ENCODE measurements around the gene C12orf42. TPM values are rescaled to one million over a fixed set of nuclear protein-coding genes. Genes with fewer than 3 reads are reported as not detected.
"Not testable (repeated sequence)": the region's sequence is repeated elsewhere in the genome, so short reads cannot be mapped to it uniquely, and the experiment has no call there.

Gene C12orf42
- total RNA-seq, 1 donor from 2014 or later: not detected

- Histone ChIP-seq H3K36me3 (no peaks in the 10 kb centered on the region), H3K4me1 (no peaks in the 10 kb centered on the region), H3K4me3 (no peak overlapping the region), H3K27ac (no peak overlapping the region), H3K9me3 (no peaks in the 10 kb centered on the region), H3K27me3 (no peaks in the 10 kb centered on the region)
- intact Hi-C loops (cut with DNase I): no loop called here
- DNase-seq (ENCODE audit: low spot score in 2 of 2): no peak
- TF ChIP-seq, protein P1, sequence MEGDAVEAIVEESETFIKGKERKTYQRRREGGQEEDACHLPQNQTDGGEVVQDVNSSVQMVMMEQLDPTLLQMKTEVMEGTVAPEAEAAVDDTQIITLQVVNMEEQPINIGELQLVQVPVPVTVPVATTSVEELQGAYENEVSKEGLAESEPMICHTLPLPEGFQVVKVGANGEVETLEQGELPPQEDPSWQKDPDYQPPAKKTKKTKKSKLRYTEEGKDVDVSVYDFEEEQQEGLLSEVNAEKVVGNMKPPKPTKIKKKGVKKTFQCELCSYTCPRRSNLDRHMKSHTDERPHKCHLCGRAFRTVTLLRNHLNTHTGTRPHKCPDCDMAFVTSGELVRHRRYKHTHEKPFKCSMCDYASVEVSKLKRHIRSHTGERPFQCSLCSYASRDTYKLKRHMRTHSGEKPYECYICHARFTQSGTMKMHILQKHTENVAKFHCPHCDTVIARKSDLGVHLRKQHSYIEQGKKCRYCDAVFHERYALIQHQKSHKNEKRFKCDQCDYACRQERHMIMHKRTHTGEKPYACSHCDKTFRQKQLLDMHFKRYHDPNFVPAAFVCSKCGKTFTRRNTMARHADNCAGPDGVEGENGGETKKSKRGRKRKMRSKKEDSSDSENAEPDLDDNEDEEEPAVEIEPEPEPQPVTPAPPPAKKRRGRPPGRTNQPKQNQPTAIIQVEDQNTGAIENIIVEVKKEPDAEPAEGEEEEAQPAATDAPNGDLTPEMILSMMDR (IDR thresholded peaks at IDR 0.05): no peak
These were observed 63.8 kb downstream of the C12orf42 start for GRCh38 chr12:103431950-103432349.

DNA sequence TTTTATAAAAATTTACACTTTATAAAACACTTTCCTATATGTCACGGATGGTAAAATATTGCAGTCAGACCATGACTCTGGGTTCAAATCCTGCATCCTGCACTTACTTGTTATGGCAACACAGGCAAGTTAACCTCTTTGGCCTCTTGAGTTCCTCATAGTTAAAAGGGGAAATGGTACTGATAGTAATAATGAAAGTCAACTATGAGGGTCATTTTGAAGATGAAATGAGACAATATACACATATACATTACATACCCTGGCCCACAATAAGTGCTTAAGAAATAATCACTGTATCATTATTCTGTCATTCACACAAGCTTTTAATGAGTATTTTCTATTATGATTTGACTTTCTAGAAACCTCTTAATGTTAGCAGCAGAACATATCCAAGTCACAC is 64.4 kb downstream of the C12orf42 start:
- no peak overlapping the region for H3K4me3 ChIP-seq
- no peaks in the 10 kb centered on the region for H3K27me3 ChIP-seq
- TF ChIP-seq, protein P1 (IDR thresholded peaks at IDR 0.05): no peak
- no peaks in the 10 kb centered on the region for H3K9me3 ChIP-seq
- DNase-seq (ENCODE audit: low spot score in 2 of 2): no peak
- intact Hi-C loops (cut with DNase I): no loop called here
- H3K4me1 ChIP-seq: no peaks in the 10 kb centered on the region
- no peak overlapping the region for H3K27ac ChIP-seq
- no peaks in the 10 kb centered on the region for H3K36me3 ChIP-seq

- H3K27me3 ChIP-seq; H3K9me3 ChIP-seq; H3K4me1 ChIP-seq; DNase-seq (ENCODE audit: low spot score in 2 of 2); H3K4me3 ChIP-seq; H3K27ac ChIP-seq; H3K36me3 ChIP-seq; intact Hi-C loops (cut with DNase I): not testable (repeated sequence)
These were observed 70.1 kb downstream of the C12orf42 start for GRCh38 chr12:103425674-103426073.

- H3K27me3 ChIP-seq; H3K36me3 ChIP-seq; H3K9me3 ChIP-seq; DNase-seq (ENCODE audit: low spot score in 2 of 2); intact Hi-C loops (cut with DNase I); H3K27ac ChIP-seq; H3K4me3 ChIP-seq; H3K4me1 ChIP-seq: not testable (repeated sequence)
These were observed 70.8 kb downstream of the C12orf42 start for GRCh38 chr12:103424849-103425586.

- H3K4me3 ChIP-seq: no peak overlapping the region
- no peaks in the 10 kb centered on the region for H3K9me3 ChIP-seq
- intact Hi-C loops (cut with DNase I): no loop called here
- H3K27me3 ChIP-seq: no peaks in the 10 kb centered on the region
- no peaks in the 10 kb centered on the region for H3K4me1 ChIP-seq
- no peak overlapping the region for H3K27ac ChIP-seq
- TF ChIP-seq, protein P1 (IDR thresholded peaks at IDR 0.05): no peak
- DNase-seq (ENCODE audit: low spot score in 2 of 2): no peak
- no peaks in the 10 kb centered on the region for H3K36me3 ChIP-seq
These were observed 72.3 kb downstream of the C12orf42 start for GRCh38 chr12:103423516-103423910.

GRCh38 chr12:103422746-103423515 is 72.8 kb downstream of the C12orf42 start:
- H3K9me3 ChIP-seq: no peaks in the 10 kb centered on the region
- intact Hi-C loops (cut with DNase I): no loop called here
- H3K4me3 ChIP-seq: no peak overlapping the region

More at GRCh38 chr12:103422746-103423515, 72.8 kb downstream of the C12orf42 start:
- H3K4me1 ChIP-seq: no peaks in the 10 kb centered on the region
- DNase-seq (ENCODE audit: low spot score in 2 of 2): no peak
- H3K27me3 ChIP-seq: no peaks in the 10 kb centered on the region
- no peaks in the 10 kb centered on the region for H3K36me3 ChIP-seq
- TF ChIP-seq, protein P1 (IDR thresholded peaks at IDR 0.05): no peak
- no peak overlapping the region for H3K27ac ChIP-seq
